ENCODE results near the gene MCTP1.

Gene MCTP1

DNA sequence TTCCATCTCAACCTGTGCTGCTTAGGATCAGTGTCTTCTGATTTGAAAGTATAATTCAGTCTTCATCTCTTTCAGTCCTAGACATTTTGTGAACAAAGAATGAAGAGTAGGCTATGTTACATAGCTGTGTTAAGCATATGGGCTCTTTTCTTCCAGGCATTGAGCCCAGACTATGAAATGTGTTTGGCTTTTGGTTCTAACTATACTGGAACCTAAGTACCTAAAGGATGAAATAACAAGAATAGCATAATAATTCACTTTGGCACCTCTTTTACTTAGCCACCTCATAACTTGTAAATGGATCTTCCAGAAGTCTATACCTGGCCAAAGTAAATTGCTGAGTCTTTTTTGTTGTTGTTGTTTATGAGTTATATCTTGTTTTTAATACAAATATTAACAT, 595.0 kb downstream of the MCTP1 start:
- no peak for DNase-seq

DNA sequence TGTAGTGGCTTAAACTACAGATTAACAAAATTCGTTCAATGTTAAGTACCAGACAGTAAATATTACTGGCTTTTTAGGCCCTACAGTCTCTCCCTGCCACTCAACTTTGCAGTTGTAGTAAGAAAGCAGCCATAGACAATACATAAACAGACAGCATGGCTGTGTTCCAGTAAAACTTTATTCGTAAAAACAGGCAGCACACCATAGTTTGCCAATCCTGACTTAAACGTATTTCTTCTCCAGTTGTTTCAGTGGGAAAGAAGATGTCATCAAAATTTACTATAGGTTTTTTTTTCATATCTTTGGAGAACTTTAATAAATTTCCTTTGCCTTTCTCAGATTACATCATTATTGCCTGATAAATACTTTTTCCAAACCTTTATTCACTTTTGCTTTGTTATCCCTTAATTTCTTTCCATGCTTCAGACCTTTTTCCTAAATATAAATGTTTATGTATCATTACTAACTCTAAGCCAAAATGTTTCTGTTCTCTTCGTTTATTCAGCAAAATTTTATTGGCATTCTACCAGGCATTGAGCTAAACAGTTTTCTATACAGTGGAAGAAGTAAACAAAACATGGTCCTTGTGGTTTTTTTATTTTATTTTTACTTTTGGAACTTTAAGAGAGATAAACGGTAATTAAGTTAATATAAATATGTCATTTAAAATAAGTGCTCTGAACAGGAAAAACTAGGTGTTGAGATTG, 601.9 kb downstream of the MCTP1 start:
- no peak for DNase-seq

DNA sequence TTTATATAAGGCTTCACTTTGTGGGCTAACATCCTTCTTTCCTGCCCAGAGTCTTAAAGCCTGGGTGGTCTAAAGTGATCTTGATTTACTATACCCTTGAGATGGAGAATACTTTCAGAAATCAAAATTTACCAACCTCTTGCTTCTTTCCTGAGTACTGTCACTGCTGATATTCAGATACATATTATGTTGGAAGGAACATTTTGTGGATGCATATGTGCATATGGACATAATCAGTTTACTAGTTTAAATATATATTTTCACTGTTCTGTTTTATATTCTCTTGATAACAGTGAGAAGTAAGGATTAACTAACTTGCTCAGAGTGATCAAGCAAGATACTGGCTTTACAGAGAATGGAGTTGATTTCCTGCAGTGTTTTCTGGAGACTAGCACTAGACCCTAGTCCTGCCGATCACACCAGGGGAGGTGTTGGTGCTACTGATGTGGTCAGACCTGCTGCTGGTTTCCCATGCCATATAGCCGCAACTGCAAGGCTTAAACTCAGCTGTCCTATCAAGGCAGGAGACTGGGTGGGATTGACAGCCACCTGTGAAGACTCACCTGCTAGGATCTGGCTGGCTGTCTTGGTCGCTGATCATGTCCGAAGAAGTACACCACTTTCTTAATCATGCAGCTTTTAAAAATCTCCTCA, 608.8 kb downstream of the MCTP1 start:
- no peak for DNase-seq

DNA sequence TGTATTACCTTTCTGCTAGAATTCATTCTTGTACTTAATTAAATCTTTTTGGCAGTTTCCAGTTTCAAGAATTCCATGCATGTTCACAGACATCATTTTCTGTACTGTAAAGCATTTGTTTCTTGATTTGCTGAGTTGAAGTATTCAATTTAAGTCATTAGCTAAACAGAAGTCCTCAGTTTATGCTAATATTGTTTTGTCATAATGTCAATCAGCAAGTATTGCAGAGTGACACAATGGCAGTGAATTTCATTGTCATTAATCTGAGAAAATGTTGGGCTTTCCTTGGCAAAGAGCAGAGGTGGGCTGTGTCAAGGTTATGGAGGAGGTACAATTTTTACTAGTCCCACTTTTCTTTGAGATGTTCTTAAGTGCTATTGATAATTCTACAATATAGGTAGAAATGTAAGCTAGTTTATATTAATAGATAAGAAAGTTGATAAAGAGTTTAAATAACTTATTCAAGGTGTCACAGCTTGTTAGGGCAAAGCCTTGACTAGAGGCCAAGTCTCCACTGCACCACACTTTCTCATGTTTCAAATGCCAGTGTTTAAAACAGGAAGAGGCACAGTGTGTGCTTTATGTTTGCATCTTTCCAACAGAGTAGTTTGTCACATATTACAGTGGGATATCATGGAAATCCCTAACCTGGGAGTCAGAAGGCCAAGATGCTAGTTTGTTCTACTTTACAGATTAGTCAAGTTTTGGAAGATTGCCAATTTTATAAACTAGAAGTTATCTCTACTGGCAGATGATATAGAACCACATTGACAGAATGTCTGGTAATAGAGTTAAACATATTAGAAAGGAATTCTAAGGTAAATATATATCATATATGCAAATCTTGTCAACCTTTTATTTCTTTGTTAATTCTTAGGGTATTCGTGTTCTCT, 610.2 kb downstream of the MCTP1 start:
- DNase-seq, result no peak

DNA sequence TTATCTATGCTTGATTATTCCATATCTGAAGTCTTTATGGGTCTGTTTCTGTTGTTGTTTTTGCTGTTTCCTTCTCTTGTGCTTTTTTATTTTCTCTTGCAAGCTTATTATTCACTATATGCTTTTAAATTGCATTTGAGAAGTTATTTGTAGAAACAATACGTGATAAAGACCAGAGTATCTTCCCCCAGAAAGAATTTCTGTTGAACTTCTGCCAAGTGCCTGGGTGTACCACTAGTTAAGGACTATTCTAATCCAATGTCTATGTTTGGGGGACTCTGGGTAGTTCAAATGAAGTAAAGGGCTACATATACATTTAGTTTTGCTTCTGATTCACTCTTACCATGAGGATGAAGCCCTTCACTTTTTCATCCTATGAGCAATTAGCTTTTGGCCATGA, 612.1 kb downstream of the MCTP1 start:
- no peak for DNase-seq

DNA sequence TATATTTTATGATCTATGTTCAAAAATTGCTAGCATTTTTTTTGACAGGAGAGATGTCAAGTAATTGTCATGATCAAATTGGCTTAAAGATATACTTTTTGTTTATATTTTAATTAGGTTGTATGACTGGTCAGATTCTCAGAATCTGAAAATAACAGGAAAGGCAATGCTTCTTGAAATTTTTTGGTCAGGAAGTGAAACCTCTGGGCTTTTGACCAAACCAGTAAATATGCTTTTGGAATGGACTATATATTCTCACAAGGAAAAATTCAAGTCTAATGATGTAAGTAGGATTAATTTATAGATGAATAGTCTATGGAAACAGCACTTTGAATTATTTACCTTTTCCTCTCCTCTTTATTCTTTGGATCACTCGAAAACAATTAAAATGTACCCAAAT, 614.2 kb downstream of the MCTP1 start:
- DNase-seq, result no peak

DNA sequence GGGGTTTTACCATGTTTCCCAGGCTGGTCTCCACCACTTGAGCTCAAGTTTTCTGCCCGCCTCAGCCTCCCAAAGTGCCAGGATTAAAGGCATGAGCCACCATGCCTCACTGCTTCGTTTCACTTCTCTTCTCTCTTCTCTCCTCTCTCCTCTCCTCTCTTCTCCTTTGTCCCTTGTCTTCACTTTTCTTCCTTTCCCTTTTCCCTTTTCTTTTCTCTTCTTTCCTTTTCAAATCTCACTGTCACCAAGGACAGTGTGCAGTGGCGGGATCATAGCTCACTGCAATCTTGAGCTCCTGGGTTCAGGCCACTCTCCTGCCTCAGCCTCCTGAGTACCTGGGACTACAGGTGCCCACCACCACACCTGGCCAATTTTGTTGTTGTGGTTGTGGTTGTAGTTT, 617.0 kb downstream of the MCTP1 start:
- DNase-seq, result no peak

DNA sequence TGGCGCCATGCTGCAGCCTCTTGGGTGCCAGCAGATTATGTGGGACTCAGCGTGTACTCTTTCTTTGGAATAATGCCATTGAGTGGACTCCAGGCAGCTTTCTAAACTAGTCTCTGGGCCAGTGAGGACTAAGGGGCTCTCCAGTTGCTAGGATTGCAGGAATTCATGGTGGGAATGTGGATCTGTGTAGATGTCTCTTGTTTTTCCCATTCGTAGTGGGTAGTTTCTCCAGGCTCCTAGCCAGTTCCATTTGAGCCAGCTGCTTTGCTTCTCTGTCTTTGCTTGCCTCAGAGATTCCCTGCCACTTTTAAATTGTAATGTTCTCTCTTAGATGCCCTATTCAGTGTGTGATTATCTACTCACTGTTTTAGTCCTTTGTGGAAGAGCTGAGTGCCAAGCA, 623.8 kb downstream of the MCTP1 start:
- no peak for DNase-seq

DNA sequence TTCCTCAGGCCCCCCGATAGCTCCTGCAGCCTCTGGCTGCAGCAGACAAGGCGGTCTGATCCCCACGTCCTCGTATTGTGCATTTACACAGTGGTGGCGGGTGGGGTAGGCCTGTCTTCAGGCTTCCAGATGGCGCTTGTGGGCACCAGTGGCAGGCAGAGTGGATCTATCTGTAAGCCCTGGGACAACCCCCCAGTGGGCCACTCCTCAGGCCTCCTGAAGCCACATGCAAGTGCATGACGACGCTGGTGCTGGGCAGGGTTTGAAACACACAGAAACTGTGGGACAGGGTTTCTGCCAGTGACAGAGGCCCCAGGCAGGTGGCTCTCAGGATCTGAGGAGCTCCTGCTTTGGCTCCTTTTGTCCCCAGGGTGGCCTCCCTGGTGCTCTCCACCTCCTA, 624.4 kb downstream of the MCTP1 start:
- DNase-seq, result no peak

DNA sequence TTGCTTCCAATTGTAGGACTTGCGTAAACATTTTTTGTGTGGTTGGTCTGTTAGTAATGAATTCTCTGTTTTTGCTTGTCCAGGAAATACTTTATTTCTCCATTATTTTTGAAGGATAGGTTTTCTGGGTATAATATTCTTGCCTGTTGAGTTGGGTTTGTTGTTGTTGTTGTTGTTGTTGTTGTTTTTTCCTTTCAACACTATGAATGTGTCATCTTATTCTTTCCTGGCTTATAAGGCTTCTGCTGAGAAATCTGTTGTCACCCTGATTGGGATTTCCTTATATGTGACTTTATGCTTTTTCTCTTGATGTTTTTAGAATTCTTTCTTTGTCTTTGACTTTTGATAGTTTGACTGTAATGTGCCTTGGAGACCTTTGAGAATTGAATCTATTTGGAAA, 626.6 kb downstream of the MCTP1 start:
- no peak for DNase-seq
